HepG2 (cell line): ENCODE results near the gene KL. TPM values are rescaled to one million over a fixed set of nuclear protein-coding genes. Genes with fewer than 3 reads are reported as not detected.

Experiments
- ATAC-seq: fragments of 200-7000 bp; cut with Tn5 transposase; 3 replicates; pipeline ENCODE4 v1.9.1; 2020; ENCODE audit warnings: mild to moderate bottlenecking, moderate library complexity
- BruUV-seq: library from RNA; stranded (reverse); fragments of 400-500 nt; replicated peaks from 2 replicates; lab custom pipeline; 2021; lab: Mats Ljungman, UMichigan
- CTCF ChIA-PET: fragments of 300-600 bp; formaldehyde crosslinking; extraction: SDS; loops from one replicate; lab custom pipeline; 2021; ENCODE audit warnings: low total read pairs, inconsistent platforms, low intra/inter-chr PET ratio; lab: Yijun Ruan, JAX
- POLR2A ChIA-PET: fragments of 350-600 bp; sonication (Branson Sonifier 250); formaldehyde crosslinking; loops from one replicate; lab custom pipeline; 2020; ENCODE audit warnings: antibody characterized with exemption, inconsistent platforms; lab: Yijun Ruan, JAX
- DNase-seq: peaks from one replicate; pipeline ENCODE4 v3.0.0-alpha.2; 2015; ENCODE audit warnings: low spot score
- FAIRE-seq: peaks from 3 replicates; lab custom pipeline; 2011; peaks lifted over from hg19 to GRCh38; lab: Jason Lieb, UNC
- H2AFZ ChIP-seq: one replicate; pipeline ENCODE4 v1.6.1; 2011; ENCODE audit warnings: low read length, inconsistent platforms
- H3K27ac ChIP-seq: fragments of 300-600 bp; 3 replicates; pipeline ENCODE4 v1.8.0; 2011; ENCODE audit warnings: mixed run types, mild to moderate bottlenecking, mixed read lengths, low read length, inconsistent platforms; ENCODE audit not compliant: insufficient read depth; ENCODE audit errors: extremely low read length
- H3K27me3 ChIP-seq, 2 experiments: fragments of 200-600 bp in 1 of 2; 2 replicates in 1 of 2; 3 replicates in 1 of 2; pipeline versions ENCODE4 v1.6.0 to v1.8.0; 2011; ENCODE audit warnings: low read length in 2 of 2, mild to moderate bottlenecking in 2 of 2, moderate library complexity in 2 of 2, inconsistent platforms in 1 of 2; ENCODE audit not compliant: insufficient read depth in 2 of 2, control insufficient read depth in 1 of 2
- H3K36me3 ChIP-seq, 2 experiments: fragments of 200-600 bp in 1 of 2; replicated peaks in 1 of 2; 2 replicates in 1 of 2; 3 replicates in 1 of 2; pipeline versions ENCODE4 v1.5.1 to v1.8.0; 2011; ENCODE audit warnings: low read length in 2 of 2, inconsistent platforms in 1 of 2; ENCODE audit not compliant: insufficient read depth in 2 of 2, control insufficient read depth in 1 of 2
- H3K4me1 ChIP-seq: 2 replicates; pipeline ENCODE4 v1.5.1; 2012; ENCODE audit warnings: low read length, inconsistent platforms; ENCODE audit not compliant: insufficient read depth
- H3K4me2 ChIP-seq: 2 replicates; pipeline ENCODE4 v1.6.0; 2011; ENCODE audit warnings: low read depth, low read length, inconsistent platforms
- H3K4me3 ChIP-seq, 3 experiments: fragments of 200-600 bp in 1 of 3; sonication (generic), shearing (Covaris generic) in 1 of 3; replicated peaks in 1 of 3; 2 replicates each; pipeline ENCODE4 v1.5.1; 2011 to 2016; ENCODE audit warnings: low read length in 3 of 3, inconsistent platforms in 2 of 3, low read depth in 2 of 3, mild to moderate bottlenecking in 2 of 3, control low read depth in 1 of 3, mixed read lengths in 1 of 3; ENCODE audit not compliant: insufficient read depth in 1 of 3
- H3K79me2 ChIP-seq: one replicate; pipeline ENCODE4 v1.6.1; 2011; ENCODE audit warnings: low read length, inconsistent platforms; ENCODE audit not compliant: insufficient read depth
- H3K9ac ChIP-seq: 2 replicates; pipeline ENCODE4 v1.6.0; 2011; ENCODE audit warnings: mild to moderate bottlenecking, low read depth, low read length, inconsistent platforms; ENCODE audit not compliant: insufficient read depth
- H3K9me3 ChIP-seq: 2 replicates; pipeline ENCODE4 v1.5.1; 2012; ENCODE audit warnings: mild to moderate bottlenecking, low read length
- H4K20me1 ChIP-seq: 2 replicates; pipeline ENCODE4 v1.6.0; 2011; ENCODE audit warnings: inconsistent platforms, mild to moderate bottlenecking, low read length, moderate library complexity; ENCODE audit not compliant: insufficient read depth
- ATF7 ChIP-seq, 2 experiments: fragments of 450-650 bp in 1 of 2; sonication (generic) in 1 of 2; formaldehyde crosslinking in 1 of 2; IDR thresholded peaks; 2 replicates each; pipeline versions ENCODE4 v1.4.0 to v1.6.1; 2016 to 2020; ENCODE audit warnings: antibody characterized with exemption in 1 of 2, mild to moderate bottlenecking in 1 of 2, missing genetic modification reagents in 1 of 2
- BORCS8-MEF2B ChIP-seq: sonication (generic); formaldehyde crosslinking; IDR thresholded peaks from 2 replicates; pipeline ENCODE4 v1.8.0; 2022; ENCODE audit warnings: mild to moderate bottlenecking, missing genetic modification reagents
- CREB1 ChIP-seq, 2 experiments: fragments of 450-650 bp in 1 of 2; IDR thresholded peaks; 2 replicates each; pipeline ENCODE4 v1.6.1; 2016 to 2017; ENCODE audit warnings: control low read depth in 1 of 2, mild to moderate bottlenecking in 1 of 2, missing compliant biosample characterization in 1 of 2, missing genetic modification characterization in 1 of 2
- KLF16 ChIP-seq, 2 experiments: sonication (generic) in 1 of 2; formaldehyde crosslinking in 1 of 2; IDR thresholded peaks; 2 replicates each; pipeline versions ENCODE4 v1.6.1 to v1.8.0; 2016 to 2023; ENCODE audit warnings: missing genetic modification reagents in 2 of 2, missing compliant biosample characterization in 1 of 2
- TBL1XR1 ChIP-seq: fragments of 150-350 bp; IDR thresholded peaks from 2 replicates; pipeline ENCODE4 v1.6.1; 2014; ENCODE audit warnings: borderline replicate concordance, low read length; ENCODE audit not compliant: partially characterized antibody
- ZBTB7B ChIP-seq: sonication (generic); formaldehyde crosslinking; IDR thresholded peaks from 2 replicates; pipeline ENCODE4 v1.4.0; 2020; ENCODE audit warnings: missing genetic modification reagents
- ZNF563 ChIP-seq: sonication (generic); formaldehyde crosslinking; IDR thresholded peaks from 2 replicates; pipeline ENCODE4 v1.8.0; 2022; ENCODE audit warnings: mild to moderate bottlenecking, moderate library complexity, missing genetic modification reagents
- ZNF569 ChIP-seq: sonication (generic); formaldehyde crosslinking; IDR thresholded peaks from 2 replicates; pipeline ENCODE4 v1.5.0; 2020; ENCODE audit warnings: mild to moderate bottlenecking, missing genetic modification reagents, moderate library complexity, borderline replicate concordance
- ZNF652 ChIP-seq: IDR thresholded peaks from 2 replicates; pipeline ENCODE4 v1.6.1; 2016; ENCODE audit warnings: low read depth, borderline replicate concordance
- WGBS: methylation state at CpG from one replicate; pipeline ENCODE4 v1.1.6; 2017; ENCODE audit warnings: low lambda C conversion rate; 5-methylcytosine and 5-hydroxymethylcytosine counted together
- in situ Hi-C: cut with HindIII; loops from 2 replicates; pipeline ENCODE4 v1.10.0; 2017; ENCODE audit warnings: low pct_unique_long_range_greater_than_20kb; ENCODE audit not compliant: extremely low pct_ligation_motif_present
- intact Hi-C: fragments of 100-400 bp; cut with micrococcal nuclease; formaldehyde crosslinking; loops from one replicate; pipeline ENCODE4 v1.10.0; 2022; ENCODE audit not compliant: unreplicated experiment
- polyA plus RNA-seq, 8 experiments: library from polyadenylated mRNA; depleted of rRNA in 3 of 8; stranded (reverse) in 7 of 8; unstranded in 1 of 8; fragments of >200 nt; fragmentation: Illumina TruSeq in 4 of 8; extraction: Trizol in 4 of 8; gene quantifications; 2 replicates each; pipeline versions ENCODE4 v1.2.1 to v1.2.3, GENCODE V29; 2011 to 2016; ENCODE audit warnings: low read depth in 4 of 8, missing spikeins in 1 of 8, mixed read lengths in 1 of 8; ENCODE audit not compliant: insufficient read depth in 1 of 8
- total RNA-seq, 5 experiments: library from RNA; depleted of rRNA; stranded (reverse); fragments of >200 nt; fragmentation: Illumina TruSeq; extraction: Trizol; gene quantifications; 2 replicates each; pipeline ENCODE4 v1.2.3, GENCODE V29; 2016; ENCODE audit warnings: low read depth in 1 of 5
- TF ChIP-seq, protein P1 (sequence below): sonication (generic); formaldehyde crosslinking; conservative IDR thresholded peaks from 2 replicates; pipeline ENCODE4 v1.4.0; 2020; ENCODE audit warnings: missing genetic modification reagents
- TF ChIP-seq, protein P2 (sequence below): sonication (generic); formaldehyde crosslinking; IDR thresholded peaks from 2 replicates; pipeline ENCODE4 v1.5.1; 2020; ENCODE audit warnings: missing genetic modification reagents, mild to moderate bottlenecking, borderline replicate concordance

KL gene
- total and polyA plus RNA-seq, 2 of the 13 experiments (the other 11 are each of a cell fraction or from before 2014, with no cell fraction given): not detected

GRCh38 chr13:33069365-33069764 lies 53.1 kb downstream of the KL start (continued):
- TF ChIP-seq, protein P1, sequence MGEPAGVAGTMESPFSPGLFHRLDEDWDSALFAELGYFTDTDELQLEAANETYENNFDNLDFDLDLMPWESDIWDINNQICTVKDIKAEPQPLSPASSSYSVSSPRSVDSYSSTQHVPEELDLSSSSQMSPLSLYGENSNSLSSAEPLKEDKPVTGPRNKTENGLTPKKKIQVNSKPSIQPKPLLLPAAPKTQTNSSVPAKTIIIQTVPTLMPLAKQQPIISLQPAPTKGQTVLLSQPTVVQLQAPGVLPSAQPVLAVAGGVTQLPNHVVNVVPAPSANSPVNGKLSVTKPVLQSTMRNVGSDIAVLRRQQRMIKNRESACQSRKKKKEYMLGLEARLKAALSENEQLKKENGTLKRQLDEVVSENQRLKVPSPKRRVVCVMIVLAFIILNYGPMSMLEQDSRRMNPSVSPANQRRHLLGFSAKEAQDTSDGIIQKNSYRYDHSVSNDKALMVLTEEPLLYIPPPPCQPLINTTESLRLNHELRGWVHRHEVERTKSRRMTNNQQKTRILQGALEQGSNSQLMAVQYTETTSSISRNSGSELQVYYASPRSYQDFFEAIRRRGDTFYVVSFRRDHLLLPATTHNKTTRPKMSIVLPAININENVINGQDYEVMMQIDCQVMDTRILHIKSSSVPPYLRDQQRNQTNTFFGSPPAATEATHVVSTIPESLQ: no peak
- TF ChIP-seq KLF16 (CRISPR knock-in tag; IDR thresholded peaks at IDR 0.05): no peak
- TF ChIP-seq, all 625 proteins: peak for 2

DNA sequence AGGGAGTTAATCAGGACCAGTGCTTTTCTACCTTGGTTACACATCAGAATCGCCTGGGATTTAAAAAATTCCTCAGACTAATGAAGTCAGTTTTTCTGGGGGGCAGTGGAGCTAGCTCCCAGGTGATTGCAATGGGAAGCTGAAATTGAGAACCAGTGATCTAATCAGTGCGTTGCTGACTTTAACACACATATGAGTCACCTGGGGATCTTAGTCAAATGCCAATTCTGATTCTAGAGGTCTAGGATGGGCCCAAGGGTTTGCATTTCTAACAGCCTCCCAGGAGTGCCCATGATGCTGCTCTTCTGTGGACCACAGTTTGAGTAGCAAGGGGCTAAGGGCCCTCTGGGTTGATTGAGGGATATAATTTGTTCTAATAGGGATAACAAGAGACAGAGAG lies 54.5 kb downstream of the KL start:
- Histone ChIP-seq H2AFZ (no peak overlapping the region), H3K79me2 (no peaks in the 10 kb centered on the region), H4K20me1 (no peaks in the 10 kb centered on the region), H3K4me2 (no peak overlapping the region), H3K27ac (no peak overlapping the region), H3K4me1 (no peaks in the 10 kb centered on the region), H3K9me3 (no peaks in the 10 kb centered on the region), H3K27me3 (no peaks in the 10 kb centered on the region), H3K9ac (no peak overlapping the region), H3K36me3 (no peaks in the 10 kb centered on the region), H3K4me3 (no peak overlapping the region)
- TF ChIP-seq ZNF569 (CRISPR knock-in tag): no peak
- in situ Hi-C loops (no loop called here), intact Hi-C loops (no loop called here)
- 32% methylated on average over 2 of the region's 2 CpGs for WGBS
- ATAC-seq (no peak), DNase-seq (no peak), FAIRE-seq (no peak)
- BruUV-seq: no TSS peak
- ChIA-PET POLR2A (no interaction called here), CTCF (no interaction called here)

DNA sequence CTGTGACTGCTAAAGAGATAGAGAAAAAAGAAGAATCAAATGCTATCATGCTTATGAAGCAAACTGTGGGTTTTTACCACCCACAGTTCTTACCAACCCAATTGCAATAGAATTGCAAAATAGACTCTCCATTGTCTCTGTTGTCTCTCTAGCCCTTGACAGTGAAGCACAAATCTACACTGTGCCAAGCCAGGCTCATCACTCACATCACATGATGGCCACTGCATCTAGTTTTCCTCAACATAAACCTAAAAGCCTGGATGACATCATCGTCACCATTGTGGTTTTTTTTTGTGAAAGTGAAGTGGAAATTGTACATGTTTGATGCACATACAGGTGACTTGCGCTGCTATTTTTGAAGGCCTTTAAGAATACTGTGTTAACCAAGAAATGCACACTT lies 56.1 kb downstream of the KL start:
- Histone ChIP-seq H3K36me3 (no peaks in the 10 kb centered on the region), H3K9ac (no peak overlapping the region), H2AFZ (no peak overlapping the region), H3K4me3 (no peak overlapping the region), H3K4me1 (no peaks in the 10 kb centered on the region), H3K27me3 (no peaks in the 10 kb centered on the region), H3K27ac (no peak overlapping the region), H4K20me1 (no peaks in the 10 kb centered on the region), H3K79me2 (no peaks in the 10 kb centered on the region), H3K4me2 (no peak overlapping the region), H3K9me3 (no peaks in the 10 kb centered on the region)
- no peak for FAIRE-seq
- intact Hi-C loops (no loop called here), in situ Hi-C loops (no loop called here)
- TF ChIP-seq ATF7 (IDR thresholded peaks at IDR 0.05): peak; percentile 82
- no peak for TF ChIP-seq ATF7 (CRISPR knock-in tag; IDR thresholded peaks at IDR 0.05)
- TF ChIP-seq BORCS8-MEF2B (CRISPR knock-in tag): no peak
- no peak for TF ChIP-seq ZNF652
- TF ChIP-seq ZNF563 (CRISPR knock-in tag): no peak
- no peak for TF ChIP-seq TBL1XR1
- no peak for TF ChIP-seq ZBTB7B (CRISPR knock-in tag)
- peak; percentile 34; the same call in 1 of the 2 replicates for TF ChIP-seq CREB1 (IDR thresholded peaks at IDR 0.05)
- no peak for TF ChIP-seq CREB1 (CRISPR knock-in tag; IDR thresholded peaks at IDR 0.05)
- TF ChIP-seq, protein P2, sequence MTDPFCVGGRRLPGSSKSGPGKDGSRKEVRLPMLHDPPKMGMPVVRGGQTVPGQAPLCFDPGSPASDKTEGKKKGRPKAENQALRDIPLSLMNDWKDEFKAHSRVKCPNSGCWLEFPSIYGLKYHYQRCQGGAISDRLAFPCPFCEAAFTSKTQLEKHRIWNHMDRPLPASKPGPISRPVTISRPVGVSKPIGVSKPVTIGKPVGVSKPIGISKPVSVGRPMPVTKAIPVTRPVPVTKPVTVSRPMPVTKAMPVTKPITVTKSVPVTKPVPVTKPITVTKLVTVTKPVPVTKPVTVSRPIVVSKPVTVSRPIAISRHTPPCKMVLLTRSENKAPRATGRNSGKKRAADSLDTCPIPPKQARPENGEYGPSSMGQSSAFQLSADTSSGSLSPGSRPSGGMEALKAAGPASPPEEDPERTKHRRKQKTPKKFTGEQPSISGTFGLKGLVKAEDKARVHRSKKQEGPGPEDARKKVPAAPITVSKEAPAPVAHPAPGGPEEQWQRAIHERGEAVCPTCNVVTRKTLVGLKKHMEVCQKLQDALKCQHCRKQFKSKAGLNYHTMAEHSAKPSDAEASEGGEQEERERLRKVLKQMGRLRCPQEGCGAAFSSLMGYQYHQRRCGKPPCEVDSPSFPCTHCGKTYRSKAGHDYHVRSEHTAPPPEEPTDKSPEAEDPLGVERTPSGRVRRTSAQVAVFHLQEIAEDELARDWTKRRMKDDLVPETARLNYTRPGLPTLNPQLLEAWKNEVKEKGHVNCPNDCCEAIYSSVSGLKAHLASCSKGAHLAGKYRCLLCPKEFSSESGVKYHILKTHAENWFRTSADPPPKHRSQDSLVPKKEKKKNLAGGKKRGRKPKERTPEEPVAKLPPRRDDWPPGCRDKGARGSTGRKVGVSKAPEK (CRISPR knock-in tag): no peak
- ChIA-PET POLR2A (no interaction called here), CTCF (no interaction called here)
- DNase-seq: no peak
- ATAC-seq: no peak
- whole genome bisulfite sequencing: 77% methylated on average over 2 of the region's 2 CpGs
- no TSS peak for BruUV-seq
